ENCODE measurements around the gene FARSB. TPM values are rescaled to one million over a fixed set of nuclear protein-coding genes. Genes with fewer than 3 reads are reported as not detected.

The FARSB gene
- total and polyA plus RNA-seq, 2 donors (not counting 3 experiments of a cell fraction or from before 2014, with no cell fraction given): 12.7 to 29.4 TPM

DNA sequence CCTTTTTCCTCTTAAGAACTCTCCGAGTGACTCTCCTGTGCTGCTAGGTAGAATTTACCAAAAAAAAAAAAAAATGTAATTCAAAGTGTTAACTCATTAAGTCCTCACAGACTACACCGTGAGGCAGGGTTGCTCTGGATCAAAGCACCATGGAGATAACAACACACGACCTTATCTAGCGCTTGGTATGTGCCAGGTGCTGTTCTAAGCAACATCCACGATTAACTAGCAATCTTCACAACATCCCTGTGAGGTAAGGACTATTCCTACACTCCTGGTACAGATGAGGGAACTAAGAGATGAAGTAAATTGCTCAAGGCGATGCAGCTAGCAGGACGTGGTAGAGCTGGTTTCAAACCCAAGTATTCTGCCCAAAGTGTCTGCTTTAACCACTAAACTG, 17.4 kb upstream of the FARSB start:
- no peak for FAIRE-seq
- no TSS peak for BruUV-seq (replicated peaks)
- POLR2A ChIA-PET: no interaction called here

More for the DNA sequence above, 17.4 kb upstream of the FARSB start:
- no peak overlapping the region for H3K4me2 ChIP-seq (ENCODE audit: insufficient read depth, low read length)
- H3K9me1 ChIP-seq (replicated peaks; ENCODE audit: control insufficient read depth, extremely low read depth, insufficient read depth, low read length): no peaks in the 10 kb centered on the region
- H3K4me1 ChIP-seq (ENCODE audit: control insufficient read depth, extremely low read depth, insufficient read depth, low read length): peaks cover 4% of the 10 kb centered on the region
- no peaks in the 10 kb centered on the region for H3K79me2 ChIP-seq (ENCODE audit: control insufficient read depth, insufficient read depth, low read length)
- H3K4me3 ChIP-seq (replicated peaks in 1 of 3; ENCODE audit: insufficient read depth in 1 of 3, low read depth in 1 of 3, low read length in 3 of 3): no peak overlapping the region
- no peak overlapping the region for H2AFZ ChIP-seq (ENCODE audit: low read depth, low read length)
- intact Hi-C loops (cut with micrococcal nuclease): no loop called here
- CTCF ChIA-PET: interaction anchor here (1.4 to 1.6 kb wide), 2 partner anchors 17 to 230 kb away, joined by 3 to 5 read pairs; no protein-coding TSS in a partner anchor
- no peak overlapping the region for H3K27ac ChIP-seq (ENCODE audit: insufficient read depth, low read depth, low read length)
- H3K36me3 ChIP-seq (ENCODE audit: control insufficient read depth in 2 of 2, extremely low read depth in 1 of 2, insufficient read depth in 2 of 2, low read length in 2 of 2): no peaks in the 10 kb centered on the region
- H3K9me3 ChIP-seq (replicated peaks; ENCODE audit: control insufficient read depth, insufficient read depth, low read length): no peaks in the 10 kb centered on the region
- dilution Hi-C loops (cut with MboI; ENCODE audit: extremely low pct_ligation_motif_present, low sequenced_read_pairs): no loop called here
- peaks cover 30 to 33% of the 10 kb centered on the region in 2 experiments for H3K27me3 ChIP-seq (ENCODE audit: control insufficient read depth in 2 of 2, insufficient read depth in 2 of 2, low read length in 2 of 2)
- TF ChIP-seq, protein P1, sequence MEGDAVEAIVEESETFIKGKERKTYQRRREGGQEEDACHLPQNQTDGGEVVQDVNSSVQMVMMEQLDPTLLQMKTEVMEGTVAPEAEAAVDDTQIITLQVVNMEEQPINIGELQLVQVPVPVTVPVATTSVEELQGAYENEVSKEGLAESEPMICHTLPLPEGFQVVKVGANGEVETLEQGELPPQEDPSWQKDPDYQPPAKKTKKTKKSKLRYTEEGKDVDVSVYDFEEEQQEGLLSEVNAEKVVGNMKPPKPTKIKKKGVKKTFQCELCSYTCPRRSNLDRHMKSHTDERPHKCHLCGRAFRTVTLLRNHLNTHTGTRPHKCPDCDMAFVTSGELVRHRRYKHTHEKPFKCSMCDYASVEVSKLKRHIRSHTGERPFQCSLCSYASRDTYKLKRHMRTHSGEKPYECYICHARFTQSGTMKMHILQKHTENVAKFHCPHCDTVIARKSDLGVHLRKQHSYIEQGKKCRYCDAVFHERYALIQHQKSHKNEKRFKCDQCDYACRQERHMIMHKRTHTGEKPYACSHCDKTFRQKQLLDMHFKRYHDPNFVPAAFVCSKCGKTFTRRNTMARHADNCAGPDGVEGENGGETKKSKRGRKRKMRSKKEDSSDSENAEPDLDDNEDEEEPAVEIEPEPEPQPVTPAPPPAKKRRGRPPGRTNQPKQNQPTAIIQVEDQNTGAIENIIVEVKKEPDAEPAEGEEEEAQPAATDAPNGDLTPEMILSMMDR (IDR thresholded peaks at IDR 0.05; ENCODE audit: extremely low read depth in 1 of 2, insufficient read depth in 1 of 2, low read depth in 1 of 2, low read length in 2 of 2): no peak
- TF ChIP-seq JUN (IDR thresholded peaks at IDR 0.05; ENCODE audit: borderline replicate concordance, insufficient read depth, insufficient read length, low read depth): no peak
- no peak for TF ChIP-seq POLR2AphosphoS5 (IDR thresholded peaks at IDR 0.05; ENCODE audit: insufficient read depth, low read depth, low read length)
- no peak for TF ChIP-seq FOS (IDR thresholded peaks at IDR 0.05; ENCODE audit: borderline replicate concordance, insufficient read depth, low read length)
- no peak for TF ChIP-seq EZH2 (IDR thresholded peaks at IDR 0.05; ENCODE audit: borderline replicate concordance, low read depth, low read length, severe bottlenecking)
- TF ChIP-seq, protein P2, sequence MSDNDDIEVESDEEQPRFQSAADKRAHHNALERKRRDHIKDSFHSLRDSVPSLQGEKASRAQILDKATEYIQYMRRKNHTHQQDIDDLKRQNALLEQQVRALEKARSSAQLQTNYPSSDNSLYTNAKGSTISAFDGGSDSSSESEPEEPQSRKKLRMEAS (IDR thresholded peaks at IDR 0.05; ENCODE audit: insufficient read depth, insufficient read length): no peak
- no peak for TF ChIP-seq POLR2A (IDR thresholded peaks at IDR 0.05; ENCODE audit: low read depth, low read length)
- TF ChIP-seq GATA2 (IDR thresholded peaks at IDR 0.05; ENCODE audit: insufficient read depth, insufficient read length, low read depth, low read length): no peak
- no peak for TF ChIP-seq MYC (IDR thresholded peaks at IDR 0.05; ENCODE audit: low read depth, low read length)
- no peaks in the 10 kb centered on the region for H4K20me1 ChIP-seq (replicated peaks; ENCODE audit: control insufficient read depth, extremely low read depth, insufficient read depth, low read length)
- H3K9ac ChIP-seq (replicated peaks; ENCODE audit: extremely low read depth, insufficient read depth, low read length): no peak overlapping the region
- DNase-seq (ENCODE audit: low read depth, low spot score): no peak

All from endothelial cell of umbilical vein (primary cell).